GM21526 (cell line): ENCODE results near the gene ALS2CL.

Experiments
- ATAC-seq: cut with Tn5 transposase; IDR thresholded peaks from one replicate; pipeline ENCODE4 v1.9.1; 2021; ENCODE audit warnings: moderate library complexity; ENCODE audit not compliant: unreplicated experiment, low FRiP score

The ALS2CL gene

DNA sequence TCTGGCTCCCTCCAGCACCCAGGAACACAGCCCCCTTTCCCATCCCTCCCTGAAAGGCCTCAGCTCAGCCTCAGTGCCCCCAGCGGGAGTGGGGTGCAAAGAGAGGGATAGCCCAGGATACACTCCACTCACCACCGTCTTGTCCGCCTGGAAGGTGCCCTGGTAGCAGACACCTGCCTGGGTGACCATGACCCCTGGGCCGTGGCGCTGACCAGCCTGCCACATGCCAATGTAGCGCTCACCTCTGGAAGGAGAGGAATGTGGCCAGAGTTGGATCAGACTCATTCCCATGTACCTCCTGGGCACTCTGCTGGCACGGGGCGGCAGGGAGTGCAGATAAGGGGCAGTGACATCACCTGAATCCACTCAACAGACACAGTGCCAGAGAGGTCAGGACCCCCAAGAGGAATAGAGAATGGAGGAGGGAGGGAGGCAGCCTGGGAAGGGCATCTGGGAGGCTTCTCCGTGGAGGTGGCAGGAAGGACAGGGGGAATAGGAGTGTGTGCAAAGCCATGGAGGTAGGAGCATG, 13.1 kb downstream of the ALS2CL start:
- ATAC-seq = no peak

- ATAC-seq = no peak
These were observed 13.8 kb downstream of the ALS2CL start for GRCh38 chr3:46679681-46680080.

- no peak for ATAC-seq
These were observed 15.2 kb downstream of the ALS2CL start for GRCh38 chr3:46678280-46678679.

DNA sequence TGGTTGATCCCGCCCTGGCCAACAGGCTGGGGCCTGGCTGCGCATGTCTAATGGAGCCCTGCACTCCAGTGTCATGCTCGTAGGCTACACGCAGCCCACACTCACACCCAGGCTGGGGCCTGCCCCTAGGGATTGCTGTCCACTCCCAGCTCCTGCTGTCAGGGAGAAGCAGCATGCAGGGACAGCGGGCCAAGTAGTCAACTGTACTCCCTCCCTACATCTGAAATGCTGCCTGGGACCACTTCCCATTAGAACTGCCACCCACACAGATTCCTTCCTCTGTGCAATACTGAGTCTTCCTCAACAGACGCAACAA, 16.1 kb downstream of the ALS2CL start:
- ATAC-seq = no peak

DNA sequence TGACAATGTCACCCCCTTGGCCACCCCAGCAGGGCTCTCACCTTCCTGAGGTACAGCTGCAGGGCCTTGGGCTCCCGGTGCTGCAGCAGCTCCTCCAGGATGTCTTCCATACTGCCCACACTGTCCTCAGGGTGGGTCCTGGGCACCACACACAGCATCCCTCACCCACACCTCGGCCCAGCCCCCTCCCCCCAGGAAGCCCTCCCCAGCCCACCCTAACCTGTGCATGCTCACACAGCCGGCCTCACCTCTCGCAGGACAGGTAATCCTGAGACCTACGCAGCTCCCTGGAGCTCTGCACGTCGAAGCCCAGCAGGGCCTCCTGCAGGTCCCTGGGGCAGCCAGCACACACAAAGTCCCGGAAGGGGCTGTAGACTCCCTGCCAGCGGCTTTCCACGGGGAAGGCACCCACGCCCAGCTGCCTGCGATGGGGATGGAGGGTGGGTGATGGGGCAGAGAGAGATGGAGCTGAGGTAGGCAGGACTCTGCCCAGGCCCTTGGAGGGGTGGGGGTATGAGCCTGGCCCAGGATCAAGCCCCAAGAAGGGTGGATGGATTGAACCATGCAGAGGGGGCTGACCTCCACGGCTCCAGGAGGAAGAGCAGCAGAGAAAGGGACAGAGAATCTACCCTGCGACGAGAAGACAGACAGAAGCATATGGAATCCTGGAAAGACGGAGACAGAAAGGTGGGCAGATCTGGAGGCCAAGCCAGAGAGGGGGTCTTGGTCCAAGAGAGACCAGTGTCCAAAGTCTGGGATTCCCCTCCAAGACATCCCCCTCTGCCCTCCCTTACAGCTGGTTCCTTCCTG, 16.7 kb downstream of the ALS2CL start:
- ATAC-seq = no peak

DNA sequence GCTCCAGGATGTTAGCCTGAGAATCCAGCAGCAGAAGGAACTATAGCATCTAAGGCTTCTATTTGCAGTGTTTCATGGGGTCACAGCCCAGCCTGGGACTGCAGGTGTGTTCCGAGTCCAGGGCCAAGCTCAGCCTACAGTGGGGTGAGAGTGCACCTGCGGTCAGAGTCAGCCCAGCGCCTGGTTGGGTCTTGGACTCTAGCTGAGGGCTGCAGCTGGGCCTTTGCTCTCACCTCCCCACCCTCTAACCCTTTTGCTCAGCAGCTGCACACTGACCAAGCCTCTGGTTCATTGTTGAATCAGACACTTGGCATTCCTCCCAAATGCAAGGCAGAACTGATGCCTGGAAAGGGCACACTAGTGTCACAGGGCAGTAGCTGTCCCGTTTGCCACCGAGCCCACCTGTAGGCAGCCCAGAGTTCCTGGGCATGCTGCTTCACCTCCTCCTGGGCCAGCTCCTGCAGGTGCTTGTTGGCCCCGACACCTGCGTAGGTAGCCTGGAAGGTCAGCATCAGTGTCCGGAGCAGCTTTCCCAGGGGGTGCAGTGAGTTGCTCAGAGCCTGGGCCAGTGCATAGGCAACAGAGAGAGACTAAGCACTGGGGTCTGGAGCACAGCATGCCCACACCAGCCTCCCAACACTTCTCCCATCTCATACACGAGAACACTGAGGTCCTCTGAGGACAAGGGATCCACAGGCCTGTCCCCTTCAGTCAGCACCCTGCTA, 17.5 kb downstream of the ALS2CL start:
- ATAC-seq = no peak

GRCh38 chr3:46675426-46675825, 18.1 kb downstream of the ALS2CL start:
- ATAC-seq = no peak

GRCh38 chr3:46674031-46674845, 19.2 kb downstream of the ALS2CL start:
- no peak for ATAC-seq

DNA sequence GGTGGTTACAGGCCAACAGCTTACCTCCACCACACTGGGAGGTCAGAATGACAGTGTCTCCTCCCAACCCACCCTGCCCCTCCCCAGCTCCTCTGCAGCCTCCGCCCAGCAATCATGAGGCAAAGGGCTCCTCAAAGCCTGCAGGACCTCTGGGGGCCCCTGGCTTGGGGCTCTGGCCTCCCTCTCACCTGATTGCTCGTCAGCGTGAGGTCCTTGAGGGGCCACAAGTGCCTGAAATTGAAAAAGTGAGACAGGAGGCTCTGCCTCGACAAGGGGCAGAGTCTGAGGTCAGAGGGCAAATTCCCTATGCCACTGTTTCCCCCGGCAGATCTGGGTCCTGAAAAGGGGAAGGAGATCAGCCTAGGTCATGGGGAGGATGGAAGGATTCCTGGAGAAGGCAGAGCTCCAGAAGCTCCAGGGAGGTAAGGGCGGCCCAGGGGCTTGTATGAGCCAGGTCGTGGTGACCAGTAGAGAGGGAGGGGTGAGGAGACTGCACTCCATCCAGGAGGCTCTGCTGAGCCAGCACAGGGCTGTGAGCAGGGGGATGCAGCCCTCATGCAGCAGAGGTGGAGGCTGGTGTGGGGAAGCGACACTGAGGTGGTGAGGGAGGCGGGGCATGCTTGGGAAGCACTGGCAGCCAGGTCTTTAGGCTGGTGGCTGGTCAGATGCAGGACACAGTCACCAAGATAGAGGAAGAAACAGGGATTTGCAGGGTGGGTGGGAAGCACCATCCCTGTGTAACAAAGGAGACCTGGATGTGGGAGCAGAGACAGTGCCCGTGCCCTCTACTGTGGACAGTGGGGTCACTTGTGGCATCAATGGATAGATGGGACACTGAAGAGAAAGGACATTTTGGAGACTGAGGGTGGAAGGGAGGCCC, 20.1 kb downstream of the ALS2CL start:
- ATAC-seq = no peak

DNA sequence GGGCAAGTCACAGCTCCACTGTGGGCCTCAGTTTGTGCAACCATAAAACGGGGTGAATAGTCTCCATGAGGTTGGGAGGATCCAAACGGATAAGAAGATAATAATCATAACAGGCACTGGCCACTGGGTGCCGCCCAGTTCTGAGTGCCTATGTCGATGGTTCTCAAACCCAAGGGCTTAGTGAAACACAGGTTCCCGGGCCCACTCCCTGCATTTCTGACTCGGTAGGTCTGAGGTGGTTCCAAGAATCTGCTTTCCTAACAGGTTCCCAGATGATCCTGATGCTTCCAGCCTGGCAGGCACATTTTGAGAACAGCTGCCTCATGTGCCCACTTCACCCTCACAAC, 21.2 kb downstream of the ALS2CL start:
- no peak for ATAC-seq

GRCh38 chr3:46671541-46672348, 21.7 kb downstream of the ALS2CL start:
- ATAC-seq = no peak

DNA sequence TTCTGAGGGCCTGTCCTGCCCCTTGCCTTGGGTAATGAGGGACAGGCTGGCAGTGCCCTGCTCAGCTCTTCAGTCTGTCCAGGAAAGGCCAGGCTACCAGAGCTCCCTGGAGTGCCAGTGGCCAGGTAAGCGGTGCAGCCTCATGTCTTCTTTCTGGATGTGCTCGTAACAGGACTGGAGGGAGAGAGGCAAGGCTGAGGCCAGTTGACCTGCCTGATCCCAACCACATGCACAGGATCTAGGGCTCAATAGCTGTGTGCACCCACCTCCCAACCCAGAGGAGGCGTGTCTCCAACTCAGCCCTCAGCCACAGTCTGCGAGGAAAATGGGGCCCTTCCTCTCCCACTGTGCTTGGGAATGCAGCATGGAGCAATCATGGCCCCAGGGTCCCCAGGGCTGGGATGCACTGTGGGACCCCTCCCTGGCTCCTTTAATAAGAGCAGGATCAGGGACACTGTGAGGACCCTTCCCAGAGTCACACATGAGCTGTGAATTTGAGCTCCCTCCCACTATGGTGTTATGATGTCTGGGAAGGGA, 22.5 kb downstream of the ALS2CL start:
- no peak for ATAC-seq

GRCh38 chr3:46670000-46670890, 23.2 kb downstream of the ALS2CL start:
- ATAC-seq = no peak

- no peak for ATAC-seq
These were observed 24.1 kb downstream of the ALS2CL start for GRCh38 chr3:46669191-46669999.

- no peak for ATAC-seq
These were observed 24.9 kb downstream of the ALS2CL start for GRCh38 chr3:46668591-46668990.

DNA sequence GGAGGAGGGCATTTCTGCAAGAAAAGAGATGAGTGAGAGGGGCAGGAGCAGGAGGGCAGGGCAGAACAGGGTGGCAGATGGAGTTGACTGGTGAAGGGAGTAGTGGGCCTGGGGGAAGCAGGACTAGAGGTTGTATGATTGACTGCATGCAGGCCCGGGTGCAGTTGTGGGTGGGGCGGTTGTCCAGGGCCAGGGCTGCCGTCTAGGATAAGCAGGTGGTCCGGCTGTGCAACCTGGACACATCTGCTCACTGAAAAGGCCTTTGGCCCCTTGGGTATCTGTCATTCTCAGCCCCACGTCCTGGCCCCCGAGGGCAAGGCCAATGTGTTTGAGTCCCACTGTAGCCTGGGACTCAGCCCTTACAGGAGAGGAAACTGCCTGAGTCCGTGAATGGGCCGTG, 25.4 kb downstream of the ALS2CL start:
- ATAC-seq = no peak

DNA sequence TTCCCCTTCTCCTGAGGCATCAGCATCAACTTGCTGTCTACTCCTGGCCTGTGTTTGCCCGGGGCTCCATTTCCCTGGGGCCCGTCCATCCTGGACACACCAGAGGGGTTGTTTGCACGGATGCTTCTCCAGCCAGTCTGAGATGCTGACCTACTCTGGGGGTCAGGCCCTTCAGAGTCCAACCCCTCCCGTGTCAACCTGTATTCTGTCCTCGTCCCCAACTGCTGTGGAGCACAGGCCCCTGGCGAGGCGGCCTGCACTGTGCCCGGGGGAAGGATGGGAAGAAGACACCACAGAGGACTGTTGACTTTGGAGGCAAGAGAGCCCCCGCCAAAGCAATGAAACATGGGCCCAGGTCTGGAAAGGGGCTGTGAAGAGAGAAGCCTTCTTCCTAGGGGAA, 25.8 kb downstream of the ALS2CL start:
- no peak for ATAC-seq
